Heart left ventricle (tissue), 13 donors: ENCODE measurements around the gene TRERF1.

Experiments used
- CTCF ChIP-seq, 12 donors: fragments of 200-600 bp; sonication (generic) in 4 of 12; IDR thresholded peaks; one replicate each; pipeline versions ENCODE4 v1.5.0 to v1.8.0; 2018 to 2022; ENCODE audit warnings: antibody characterized with exemption in 12 of 12, mild to moderate bottlenecking in 5 of 12
- POLR2A ChIP-seq, 2 donors: fragments of 450-650 bp; IDR thresholded peaks; one replicate each; pipeline ENCODE4 v1.6.1; 2017; ENCODE audit warnings: antibody characterized with exemption in 2 of 2, mild to moderate bottlenecking in 2 of 2, moderate library complexity in 2 of 2
- donor health status: ischemic (EF 13 %, LVEDD 7.1; RV severe dilation, severe dysfunction).
- donor health status: DM: no; HTN: yes; CAD: no.
- donor health status: DM: no; HTN: no; CAD: no.
- donor health status: ischemic (EF 25% LVEDD 6.9; RV normal size, moderate dysfunction).
- donor health status: ischemic (EF 25% LVEDD 5.7; RV mildly dilated, moderate dysfunction).
- donor health status: ischemic (EF 35%, LVEDD 5.7; RV mildly dilated, moderate dysfunction).
- donor health status: nonischemic (EF 11% LVEDD 7.7; RV severe dilation, severe dysfunction).
- donor health status: DM: yes; HTN: yes; CAD: no.
- donor health status: PGD.
- donor health status: ischemic (EF 29% LVEDD 5.4; RV normal size, mild dysfunction).
- donor health status: nonischemic (EF 23%, LVEDD 6.1; RV moderate dilation, normal function).

GRCh38 chr6:42341771-42342553 lies 109.8 kb downstream of the TRERF1 start:
- TF ChIP-seq POLR2A (IDR thresholded peaks at IDR 0.05) (no peak), CTCF (IDR thresholded peaks at IDR 0.05) (no peak)
